ENCODE data around the gene RACGAP1.

Gene RACGAP1

DNA sequence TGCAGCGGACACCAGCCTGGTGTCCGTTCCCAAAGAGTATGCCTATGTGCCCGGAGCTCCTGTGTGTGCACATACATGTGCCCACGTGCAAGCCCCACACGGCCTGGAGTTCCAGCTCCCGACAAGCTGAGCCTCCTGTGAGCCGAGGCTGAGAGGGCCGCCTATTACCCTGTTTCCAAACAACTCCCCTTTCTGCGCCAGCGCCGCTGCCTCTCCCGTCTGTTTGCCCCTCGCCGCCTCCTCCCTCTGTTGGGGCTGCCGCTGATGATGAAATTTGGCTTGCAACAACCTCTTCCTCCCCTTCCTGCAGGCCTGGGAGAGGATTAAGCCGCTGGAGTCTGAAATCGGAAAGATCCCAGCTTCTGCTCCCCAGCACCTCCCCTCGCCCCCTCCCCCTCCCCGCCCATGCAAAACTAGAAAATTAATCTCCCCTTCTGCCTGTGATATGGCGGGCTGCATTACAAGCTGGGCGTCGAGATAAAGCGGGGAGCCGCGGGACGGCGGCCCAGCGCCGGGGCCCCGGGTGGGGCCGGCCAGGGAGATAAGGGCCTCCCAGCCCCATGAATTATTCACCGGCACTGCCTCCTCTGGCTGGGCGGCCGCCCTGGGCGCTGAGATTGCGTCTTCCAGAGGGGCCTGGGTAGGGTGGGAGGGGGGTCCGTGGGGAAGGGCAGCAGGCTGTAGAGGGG is 25.3 kb upstream of the RACGAP1 start:
- TF ChIP-seq ARNTL (CRISPR knock-in tag; IDR thresholded peaks at IDR 0.05; ENCODE audit: borderline replicate concordance, low read depth): no peak
- ATAC-seq: no peak

DNA sequence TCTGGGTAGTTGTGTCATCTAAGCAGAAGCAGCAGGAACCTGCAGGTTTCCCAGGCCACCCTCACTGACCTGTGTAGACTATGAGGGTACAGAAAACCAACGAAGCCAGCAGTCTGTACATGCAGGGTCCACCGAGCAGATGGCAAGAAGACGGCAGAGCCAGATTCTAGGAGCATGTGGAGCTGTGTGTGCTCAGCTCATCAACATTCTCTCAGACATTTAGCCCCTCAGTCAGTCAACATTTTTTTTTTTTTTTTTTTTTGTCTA is 24.8 kb upstream of the RACGAP1 start:
- no peak for TF ChIP-seq ZNF70 (CRISPR knock-in tag; IDR thresholded peaks at IDR 0.05)
- no peak for TF ChIP-seq SNAI2 (CRISPR knock-in tag; IDR thresholded peaks at IDR 0.05)
- TF ChIP-seq, protein P1, sequence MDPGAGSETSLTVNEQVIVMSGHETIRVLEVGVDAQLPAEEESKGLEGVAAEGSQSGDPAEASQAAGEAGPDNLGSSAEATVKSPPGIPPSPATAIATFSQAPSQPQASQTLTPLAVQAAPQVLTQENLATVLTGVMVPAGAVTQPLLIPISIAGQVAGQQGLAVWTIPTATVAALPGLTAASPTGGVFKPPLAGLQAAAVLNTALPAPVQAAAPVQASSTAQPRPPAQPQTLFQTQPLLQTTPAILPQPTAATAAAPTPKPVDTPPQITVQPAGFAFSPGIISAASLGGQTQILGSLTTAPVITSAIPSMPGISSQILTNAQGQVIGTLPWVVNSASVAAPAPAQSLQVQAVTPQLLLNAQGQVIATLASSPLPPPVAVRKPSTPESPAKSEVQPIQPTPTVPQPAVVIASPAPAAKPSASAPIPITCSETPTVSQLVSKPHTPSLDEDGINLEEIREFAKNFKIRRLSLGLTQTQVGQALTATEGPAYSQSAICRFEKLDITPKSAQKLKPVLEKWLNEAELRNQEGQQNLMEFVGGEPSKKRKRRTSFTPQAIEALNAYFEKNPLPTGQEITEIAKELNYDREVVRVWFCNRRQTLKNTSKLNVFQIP (CRISPR knock-in tag; IDR thresholded peaks at IDR 0.05; ENCODE audit: borderline replicate concordance, low read depth): no peak
- no peak for TF ChIP-seq ARNTL (CRISPR knock-in tag; IDR thresholded peaks at IDR 0.05; ENCODE audit: borderline replicate concordance, low read depth)
- TF ChIP-seq OSR1 (CRISPR knock-in tag; IDR thresholded peaks at IDR 0.05): no peak
- TF ChIP-seq TOX (CRISPR knock-in tag; IDR thresholded peaks at IDR 0.05; ENCODE audit: borderline replicate concordance): no peak
- TF ChIP-seq, protein P2, sequence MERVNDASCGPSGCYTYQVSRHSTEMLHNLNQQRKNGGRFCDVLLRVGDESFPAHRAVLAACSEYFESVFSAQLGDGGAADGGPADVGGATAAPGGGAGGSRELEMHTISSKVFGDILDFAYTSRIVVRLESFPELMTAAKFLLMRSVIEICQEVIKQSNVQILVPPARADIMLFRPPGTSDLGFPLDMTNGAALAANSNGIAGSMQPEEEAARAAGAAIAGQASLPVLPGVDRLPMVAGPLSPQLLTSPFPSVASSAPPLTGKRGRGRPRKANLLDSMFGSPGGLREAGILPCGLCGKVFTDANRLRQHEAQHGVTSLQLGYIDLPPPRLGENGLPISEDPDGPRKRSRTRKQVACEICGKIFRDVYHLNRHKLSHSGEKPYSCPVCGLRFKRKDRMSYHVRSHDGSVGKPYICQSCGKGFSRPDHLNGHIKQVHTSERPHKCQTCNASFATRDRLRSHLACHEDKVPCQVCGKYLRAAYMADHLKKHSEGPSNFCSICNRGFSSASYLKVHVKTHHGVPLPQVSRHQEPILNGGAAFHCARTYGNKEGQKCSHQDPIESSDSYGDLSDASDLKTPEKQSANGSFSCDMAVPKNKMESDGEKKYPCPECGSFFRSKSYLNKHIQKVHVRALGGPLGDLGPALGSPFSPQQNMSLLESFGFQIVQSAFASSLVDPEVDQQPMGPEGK (CRISPR knock-in tag; IDR thresholded peaks at IDR 0.05; ENCODE audit: borderline replicate concordance): no peak
- TF ChIP-seq ESRRG (CRISPR knock-in tag; IDR thresholded peaks at IDR 0.05): no peak
- TF ChIP-seq, protein P3, sequence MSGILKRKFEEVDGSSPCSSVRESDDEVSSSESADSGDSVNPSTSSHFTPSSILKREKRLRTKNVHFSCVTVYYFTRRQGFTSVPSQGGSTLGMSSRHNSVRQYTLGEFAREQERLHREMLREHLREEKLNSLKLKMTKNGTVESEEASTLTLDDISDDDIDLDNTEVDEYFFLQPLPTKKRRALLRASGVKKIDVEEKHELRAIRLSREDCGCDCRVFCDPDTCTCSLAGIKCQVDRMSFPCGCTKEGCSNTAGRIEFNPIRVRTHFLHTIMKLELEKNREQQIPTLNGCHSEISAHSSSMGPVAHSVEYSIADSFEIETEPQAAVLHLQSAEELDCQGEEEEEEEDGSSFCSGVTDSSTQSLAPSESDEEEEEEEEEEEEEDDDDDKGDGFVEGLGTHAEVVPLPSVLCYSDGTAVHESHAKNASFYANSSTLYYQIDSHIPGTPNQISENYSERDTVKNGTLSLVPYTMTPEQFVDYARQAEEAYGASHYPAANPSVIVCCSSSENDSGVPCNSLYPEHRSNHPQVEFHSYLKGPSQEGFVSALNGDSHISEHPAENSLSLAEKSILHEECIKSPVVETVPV (CRISPR knock-in tag; IDR thresholded peaks at IDR 0.05): no peak
- TF ChIP-seq BACH2 (CRISPR knock-in tag; IDR thresholded peaks at IDR 0.05; ENCODE audit: borderline replicate concordance): no peak
- no peak for TF ChIP-seq GLIS3 (CRISPR knock-in tag; IDR thresholded peaks at IDR 0.05)
- TF ChIP-seq ISL1 (CRISPR knock-in tag; IDR thresholded peaks at IDR 0.05): no peak
- no peak for TF ChIP-seq ZFP30 (CRISPR knock-in tag; IDR thresholded peaks at IDR 0.05)
- TF ChIP-seq ZFP3 (CRISPR knock-in tag; IDR thresholded peaks at IDR 0.05): no peak
- TF ChIP-seq ZNF8 (CRISPR knock-in tag; IDR thresholded peaks at IDR 0.05): no peak
- TF ChIP-seq RARB (CRISPR knock-in tag; IDR thresholded peaks at IDR 0.05): no peak
- no peak for TF ChIP-seq CSDC2 (CRISPR knock-in tag; IDR thresholded peaks at IDR 0.05)
- no peak for ATAC-seq

DNA sequence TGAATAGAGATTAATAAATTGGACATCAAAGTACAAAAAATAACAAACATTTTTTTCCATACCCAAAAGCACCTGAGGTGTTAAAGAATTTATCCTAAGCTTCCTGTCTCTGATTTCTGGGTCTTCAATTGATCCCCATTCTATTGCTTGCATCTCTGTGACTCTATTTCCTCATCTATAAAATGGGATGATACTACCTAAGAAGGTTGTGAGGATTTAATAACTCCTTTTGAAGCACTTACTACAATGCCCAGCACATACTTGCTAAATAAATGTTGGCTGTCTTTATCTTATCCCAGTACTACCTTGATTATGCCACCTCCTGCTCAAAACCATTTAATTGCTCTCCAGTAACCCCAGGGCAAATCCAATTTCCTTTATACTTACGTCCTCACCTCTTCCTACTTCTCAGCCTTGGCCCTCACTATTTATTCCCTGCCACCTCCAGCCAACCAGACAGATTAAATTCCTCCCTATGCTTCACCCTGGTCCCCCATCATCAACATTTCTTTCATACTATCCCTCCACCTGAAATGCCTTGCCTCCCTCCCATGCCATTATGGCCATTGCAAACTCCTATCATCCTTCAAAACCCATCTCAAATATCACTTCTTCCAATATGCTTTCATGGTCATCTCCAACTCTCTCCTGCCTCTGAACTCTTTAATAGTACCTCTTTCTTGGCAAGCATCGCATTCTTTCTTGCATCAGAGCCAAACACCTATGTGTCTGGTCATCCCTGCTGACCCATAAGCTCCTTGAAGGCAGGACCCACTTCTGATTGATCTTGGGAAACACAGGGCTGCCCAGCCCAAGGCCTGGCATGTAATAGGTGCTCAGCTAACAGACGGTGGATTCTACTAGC is 24.2 kb upstream of the RACGAP1 start:
- ATAC-seq: no peak
- TF ChIP-seq ZNF565 (CRISPR knock-in tag; conservative IDR thresholded peaks at IDR 0.05; ENCODE audit: low read depth) (no peak), ZFP3 (CRISPR knock-in tag; IDR thresholded peaks at IDR 0.05) (0 out of 2 replicates have a peak, but pooled peaks have one; percentile 54)

DNA sequence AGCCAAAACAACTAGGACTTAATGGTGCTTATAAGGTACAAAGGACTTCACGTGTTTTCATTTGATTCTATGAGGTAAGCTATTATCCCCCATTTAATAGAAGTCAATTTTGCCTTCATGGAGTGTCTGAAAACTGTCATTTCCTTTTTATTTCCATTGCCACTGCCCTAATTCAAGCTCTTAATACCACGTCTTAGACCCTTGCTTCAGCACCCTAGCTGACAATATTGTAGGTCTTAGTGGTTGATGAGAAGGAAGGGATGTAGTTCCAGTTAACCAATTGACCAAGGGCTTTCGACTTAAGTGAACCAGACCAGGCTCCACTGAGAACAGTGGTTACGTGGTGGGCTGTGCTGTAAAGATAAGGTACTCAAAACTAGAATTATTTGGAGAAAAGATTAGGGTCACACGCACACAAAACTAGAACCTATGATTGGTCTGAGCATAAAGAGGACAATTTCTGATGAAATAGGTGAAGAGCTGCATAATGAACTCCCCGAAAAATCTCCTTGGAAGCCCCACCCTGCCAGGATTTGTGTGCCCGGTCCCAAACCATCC is 22.5 kb upstream of the RACGAP1 start:
- ATAC-seq: no peak
- TF ChIP-seq RARB (CRISPR knock-in tag; IDR thresholded peaks at IDR 0.05) (no peak), SNAI2 (CRISPR knock-in tag; IDR thresholded peaks at IDR 0.05) (no peak), ZNF70 (CRISPR knock-in tag; IDR thresholded peaks at IDR 0.05) (no peak), ISL1 (CRISPR knock-in tag; IDR thresholded peaks at IDR 0.05) (no peak), ZFP30 (CRISPR knock-in tag; IDR thresholded peaks at IDR 0.05) (no peak), ZFP3 (CRISPR knock-in tag; IDR thresholded peaks at IDR 0.05) (no peak), ZNF565 (CRISPR knock-in tag; conservative IDR thresholded peaks at IDR 0.05; ENCODE audit: low read depth) (no peak), CSDC2 (CRISPR knock-in tag; IDR thresholded peaks at IDR 0.05) (no peak)
- TF ChIP-seq, protein P1 (CRISPR knock-in tag; IDR thresholded peaks at IDR 0.05; ENCODE audit: borderline replicate concordance, low read depth): no peak
- TF ChIP-seq, protein P4, sequence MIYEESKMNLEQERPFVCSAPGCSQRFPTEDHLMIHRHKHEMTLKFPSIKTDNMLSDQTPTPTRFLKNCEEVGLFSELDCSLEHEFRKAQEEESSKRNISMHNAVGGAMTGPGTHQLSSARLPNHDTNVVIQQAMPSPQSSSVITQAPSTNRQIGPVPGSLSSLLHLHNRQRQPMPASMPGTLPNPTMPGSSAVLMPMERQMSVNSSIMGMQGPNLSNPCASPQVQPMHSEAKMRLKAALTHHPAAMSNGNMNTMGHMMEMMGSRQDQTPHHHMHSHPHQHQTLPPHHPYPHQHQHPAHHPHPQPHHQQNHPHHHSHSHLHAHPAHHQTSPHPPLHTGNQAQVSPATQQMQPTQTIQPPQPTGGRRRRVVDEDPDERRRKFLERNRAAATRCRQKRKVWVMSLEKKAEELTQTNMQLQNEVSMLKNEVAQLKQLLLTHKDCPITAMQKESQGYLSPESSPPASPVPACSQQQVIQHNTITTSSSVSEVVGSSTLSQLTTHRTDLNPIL (CRISPR knock-in tag; IDR thresholded peaks at IDR 0.05; ENCODE audit: low read depth): no peak
